H1 (cell line): ENCODE results near the gene CAB39L. TPM values are rescaled to one million over a fixed set of nuclear protein-coding genes. Genes with fewer than 3 reads are reported as not detected.

ENCODE experiments used
- E2F6 ChIP-seq: IDR thresholded peaks from 2 replicates; pipeline ENCODE4 v1.6.1; 2012; ENCODE audit warnings: inconsistent platforms
- MAX ChIP-seq: IDR thresholded peaks from 2 replicates; pipeline ENCODE4 v1.6.1; 2012; ENCODE audit warnings: inconsistent platforms
- TCF12 ChIP-seq: IDR thresholded peaks from 2 replicates; pipeline ENCODE4 v1.6.1; 2011; ENCODE audit warnings: low read depth, mild to moderate bottlenecking, low read length
- polyA plus RNA-seq, 7 experiments: library from polyadenylated mRNA; depleted of rRNA in 3 of 7; stranded (reverse) in 5 of 7; unstranded in 2 of 7; fragments of >200 nt in 5 of 7; fragments of 200-250 nt in 2 of 7; gene quantifications; 1 replicate in 5 of 7; 2 replicates in 1 of 7; 4 replicates in 1 of 7; pipeline versions ENCODE4 v1.2.1 to v1.2.3, GENCODE V29; 2011 to 2013; ENCODE audit warnings: missing spikeins in 2 of 7, mixed read lengths in 2 of 7
- total RNA-seq: library from RNA; stranded (reverse); fragmentation: NEBNext Ultra II Directional; extraction: Animal tissue kit (Norgen Biotek cat#: 25700); gene quantifications from 2 replicates; pipeline ENCODE4 v1.2.1, GENCODE V29; 2021

Gene CAB39L
- total and polyA plus RNA-seq, 2 of the 8 experiments (the other 6 are each of a cell fraction or from before 2014, with no cell fraction given): 2.5 to 4.8 TPM

- no peak for TF ChIP-seq TCF12
- TF ChIP-seq E2F6: no peak
- TF ChIP-seq MAX: no peak
- TF ChIP-seq, all 59 proteins: peak for 0
Observed at GRCh38 chr13:49455007-49455398, 11.1 kb upstream of the CAB39L start (continued).
